ENCODE measurements around the gene PKNOX1.
"Not testable (repeated sequence)": the region's sequence is repeated elsewhere in the genome, so short reads cannot be mapped to it uniquely, and the experiment has no call there.

The PKNOX1 gene

DNA sequence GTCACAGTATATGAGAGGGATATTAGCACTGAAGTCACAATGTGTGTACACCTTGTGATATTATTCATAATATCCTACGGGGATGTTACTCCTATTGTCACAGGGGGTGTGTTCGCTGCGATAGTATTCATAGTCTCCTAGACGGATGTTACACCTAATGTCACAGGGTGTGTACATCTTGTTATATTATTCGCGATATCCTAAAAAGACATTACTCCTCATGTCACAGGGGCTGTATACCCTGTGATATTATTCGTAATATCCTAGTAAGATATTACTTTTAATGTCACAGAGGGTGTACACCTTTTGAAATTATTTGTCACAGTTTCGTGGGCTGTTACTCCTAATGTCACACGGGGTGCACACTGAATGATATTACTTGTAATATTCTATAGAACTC, 23.2 kb upstream of the PKNOX1 start:
- DNase-seq: not testable (repeated sequence)

DNA sequence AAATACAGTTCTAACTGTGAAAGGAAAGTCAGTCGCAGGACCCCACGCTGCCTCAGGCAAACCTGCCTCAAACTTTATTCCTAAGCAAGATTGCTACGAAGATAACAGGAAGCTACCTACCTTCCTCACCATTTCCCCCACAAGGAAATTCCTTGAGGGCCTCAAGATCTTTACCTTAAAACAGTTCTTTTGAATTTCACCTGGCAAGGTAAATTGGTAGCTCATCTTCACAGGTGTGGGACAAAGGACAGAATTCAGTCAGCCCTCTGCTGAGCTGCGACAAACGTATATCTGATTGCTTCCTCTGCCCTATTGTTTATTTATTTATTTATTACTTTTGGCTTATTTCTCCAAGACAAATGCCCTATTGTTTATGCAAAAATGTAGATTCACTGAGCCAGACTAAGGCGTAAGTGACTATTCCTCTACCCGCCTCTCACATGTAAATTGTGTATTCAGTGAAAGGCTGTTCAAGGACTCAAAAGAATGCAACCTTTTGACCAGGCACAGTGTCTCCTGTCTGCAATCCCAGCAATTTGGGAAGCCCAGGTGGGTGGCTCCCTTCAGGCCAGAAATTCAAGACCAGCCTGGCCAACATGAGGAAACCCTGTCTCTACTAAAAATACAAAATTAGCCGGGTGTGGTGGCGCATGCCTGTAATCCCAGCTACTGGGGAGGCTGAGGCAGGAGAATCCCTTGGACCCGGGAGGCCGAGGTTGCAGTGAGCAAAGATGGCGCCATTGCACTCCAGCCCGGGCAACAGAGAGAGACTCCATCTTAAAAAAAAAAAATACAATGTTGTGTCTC, 17.3 kb upstream of the PKNOX1 start:
- peak in 19 of 56 donors; percentile 62 to 96 (median 83) for DNase-seq

GRCh38 chr21:42958122-42958521, 16.2 kb upstream of the PKNOX1 start:
- not testable (repeated sequence) for DNase-seq

DNA sequence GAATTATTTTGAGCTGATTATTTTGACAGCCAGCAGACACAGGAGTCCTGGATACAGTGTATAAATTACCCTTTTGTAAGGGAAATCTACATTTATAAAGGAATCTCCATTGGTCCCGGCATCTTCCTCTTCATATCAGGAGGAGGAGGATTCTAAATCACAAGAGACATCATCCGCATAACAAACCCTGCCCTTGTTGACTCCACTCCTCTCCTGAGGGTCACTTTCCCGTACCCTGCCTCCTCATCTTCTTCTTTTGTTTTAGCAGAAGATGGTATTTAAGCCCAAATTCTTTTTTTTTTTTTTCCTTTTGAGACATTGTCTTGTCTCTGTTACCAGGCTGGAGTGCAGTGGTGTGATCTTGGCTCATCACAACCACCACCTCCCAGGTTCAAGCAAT, 14.6 kb upstream of the PKNOX1 start:
- DNase-seq: no peak

DNA sequence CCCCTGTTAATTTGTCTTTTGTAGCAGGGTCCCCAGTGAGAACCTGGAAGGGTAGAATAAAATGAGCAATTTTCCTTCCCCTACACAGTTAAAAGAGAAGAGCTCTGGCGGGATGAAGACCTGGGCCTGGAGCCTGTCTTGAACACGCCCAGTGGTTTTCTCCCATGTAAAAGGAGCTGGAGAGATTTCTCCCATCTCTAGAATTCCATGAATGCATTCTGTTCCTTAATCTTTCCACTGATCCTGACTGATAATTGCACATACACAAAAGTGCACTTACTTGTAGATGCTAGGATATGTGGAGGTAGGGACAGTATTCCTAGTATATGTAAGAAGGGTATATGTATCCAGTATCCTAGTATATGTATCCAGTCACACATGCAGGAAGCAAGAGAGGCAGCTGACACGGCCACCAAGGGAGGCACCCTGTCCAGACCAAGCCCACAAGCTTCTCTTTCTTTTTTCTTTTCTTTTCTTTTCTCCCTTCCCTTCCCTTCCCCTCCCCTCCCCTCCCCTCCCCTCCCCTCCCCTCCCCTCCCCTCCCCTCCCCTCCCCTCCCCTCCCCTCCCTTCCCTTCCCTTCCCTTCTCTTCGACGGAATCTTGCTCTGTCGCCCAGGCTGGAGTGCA, 11.9 kb upstream of the PKNOX1 start:
- no peak for DNase-seq

GRCh38 chr21:42964086-42964485, 10.3 kb upstream of the PKNOX1 start:
- no peak for DNase-seq

DNA sequence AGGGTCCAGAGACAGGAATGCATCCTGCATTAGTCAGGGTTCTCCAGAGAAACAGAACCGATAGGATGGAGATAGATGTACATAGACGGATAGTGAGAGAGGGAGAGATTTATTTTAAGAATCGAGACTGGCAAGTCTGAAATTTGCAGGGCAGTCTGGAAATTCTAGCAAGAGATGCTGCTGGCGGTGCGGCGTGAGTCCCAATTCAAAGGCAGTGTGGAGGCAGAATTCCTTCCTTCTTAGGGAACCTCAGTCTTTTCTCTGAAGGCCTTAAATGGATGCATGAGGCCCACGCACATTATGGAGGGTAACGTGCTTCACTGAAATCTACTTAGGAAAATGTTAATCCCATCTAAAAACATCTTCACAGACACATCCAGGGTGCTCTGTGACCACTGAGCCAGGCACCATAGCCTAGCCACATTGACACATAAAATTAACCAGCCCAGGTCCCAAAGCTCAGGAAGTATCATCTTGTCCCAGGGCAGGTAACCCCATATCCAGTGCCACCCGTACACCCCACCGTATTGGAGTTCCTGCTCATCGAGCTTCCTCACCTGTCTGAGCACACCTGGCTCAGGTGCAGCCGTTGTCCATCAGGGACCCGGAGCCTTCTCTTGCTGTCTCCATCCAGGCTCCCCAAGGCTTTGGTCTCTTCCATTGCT, 9.7 kb upstream of the PKNOX1 start:
- no peak for DNase-seq

- DNase-seq: no peak
These were observed 9.2 kb upstream of the PKNOX1 start for GRCh38 chr21:42965211-42965560.

DNA sequence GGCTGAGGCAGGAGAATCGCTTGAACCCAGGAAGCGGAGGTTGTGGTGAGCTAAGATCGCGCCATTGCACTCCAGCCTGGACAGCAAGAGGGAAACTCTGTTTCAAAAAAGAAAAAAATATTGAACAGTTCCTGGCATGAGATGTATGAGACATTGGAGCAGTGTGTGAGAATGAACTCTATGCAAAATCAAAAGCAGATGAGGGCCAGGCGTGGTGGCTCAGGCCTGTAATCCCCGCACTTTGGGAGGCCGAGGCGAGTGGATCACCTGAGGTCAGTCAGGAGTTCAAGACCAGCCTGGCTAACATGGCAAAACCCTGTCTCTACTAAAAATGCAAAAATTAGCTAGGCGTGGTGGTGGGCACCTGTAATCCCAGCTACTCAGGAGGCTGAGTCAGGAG, 6.7 kb upstream of the PKNOX1 start:
- DNase-seq: not testable (repeated sequence)

GRCh38 chr21:42969193-42969600, 5.2 kb upstream of the PKNOX1 start:
- DNase-seq: no peak

GRCh38 chr21:42970946-42971653, 3.3 kb upstream of the PKNOX1 start:
- no peak for DNase-seq

GRCh38 chr21:42971897-42972275, 2.5 kb upstream of the PKNOX1 start:
- DNase-seq: no peak

GRCh38 chr21:42973309-42973990, 912 bp upstream of the PKNOX1 start:
- DNase-seq: peak in 2 of 56 donors; percentile 22 to 24

DNA sequence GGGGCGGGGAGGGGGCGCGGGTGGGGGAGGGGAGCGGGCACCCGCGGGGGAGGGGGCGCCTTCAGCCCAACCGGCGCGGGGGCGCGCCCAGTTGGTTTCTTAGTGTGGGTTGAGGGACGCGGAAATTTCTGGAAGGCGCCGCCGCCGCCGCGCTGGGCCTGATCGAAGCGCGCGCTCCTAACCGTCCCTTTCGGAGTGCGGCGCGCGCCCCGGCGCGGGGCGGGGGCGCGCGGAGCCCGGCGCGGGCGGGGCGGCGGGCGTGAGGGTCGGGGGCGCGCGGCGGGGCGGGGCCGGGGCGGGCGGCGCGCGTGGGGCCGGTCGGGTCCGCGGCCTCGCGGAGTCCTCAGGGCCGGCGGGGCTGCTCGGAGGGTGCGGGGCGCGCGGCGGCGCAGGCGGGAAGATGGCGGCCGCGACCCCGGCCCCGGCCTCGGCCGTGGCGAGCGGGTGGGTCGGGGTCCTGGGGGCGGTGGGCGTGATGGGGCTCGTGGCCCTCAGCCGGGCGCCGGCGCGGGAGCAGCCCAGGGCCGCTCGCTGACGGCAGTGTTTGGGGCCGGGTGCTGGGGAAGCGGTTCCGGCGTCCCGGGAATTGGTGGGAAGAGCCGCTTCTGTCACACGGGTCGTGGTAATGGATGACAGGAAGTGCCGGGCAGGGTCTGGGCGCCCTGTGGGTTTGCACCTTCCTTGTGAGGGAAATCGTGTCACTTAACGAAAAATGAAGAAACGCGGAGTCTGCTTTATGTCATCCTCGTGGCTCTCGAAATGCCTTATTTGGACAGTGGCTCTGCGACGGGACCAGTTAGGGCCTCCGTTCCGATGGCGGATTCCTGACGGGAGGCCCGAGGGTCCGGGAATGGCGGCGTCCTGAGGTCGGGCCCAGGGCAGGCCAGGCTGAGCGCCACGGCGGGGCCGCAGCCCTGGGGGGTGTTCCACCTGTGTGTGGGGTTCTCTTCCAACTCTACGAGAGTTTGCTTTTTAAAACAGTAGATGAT, 764 bp downstream of the PKNOX1 start:
- peak in 46 of 56 donors; percentile 21 to 90 (median 62) for DNase-seq

- DNase-seq: no peak
These were observed 1.7 kb downstream of the PKNOX1 start for GRCh38 chr21:42975886-42976608.

- DNase-seq: no peak
These were observed 6.2 kb downstream of the PKNOX1 start for GRCh38 chr21:42980312-42981213.

DNA sequence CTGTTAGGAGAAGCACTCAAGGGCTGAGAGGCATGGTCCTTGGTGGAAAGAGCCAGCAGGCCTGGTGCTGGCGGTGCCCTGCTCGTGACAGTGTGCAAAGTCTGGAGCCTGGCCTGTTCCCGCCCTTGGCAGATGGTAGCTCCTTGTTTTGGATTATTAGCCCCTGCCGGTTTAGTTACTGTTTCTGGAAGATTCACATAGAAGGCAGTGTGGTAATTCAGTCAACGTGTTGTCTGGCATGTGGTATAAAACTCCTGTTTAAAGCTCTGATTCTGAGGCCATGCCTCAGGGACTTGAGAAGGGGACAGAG, 6.8 kb downstream of the PKNOX1 start:
- no peak for DNase-seq

- no peak for DNase-seq
These were observed 7.5 kb downstream of the PKNOX1 start for GRCh38 chr21:42981862-42982261.
